Mucosa of gallbladder (tissue), 1 donor: ENCODE measurements around the gene TECPR1. TPM values are rescaled to one million over a fixed set of nuclear protein-coding genes. Genes with fewer than 3 reads are reported as not detected.
A peak's percentile ranks its signal among the peaks of the same experiment; 100 is the strongest.

Experiments
- DNase-seq: peaks from one replicate; pipeline ENCODE4 v3.0.0-alpha.2; 2020; ENCODE audit warnings: low spot score
- total RNA-seq: library from RNA; stranded (reverse); gene quantifications from one replicate; pipeline ENCODE4 v1.2.1, GENCODE V29; 2021
- donor health status: DM: no; HTN: no; CAD: no.

TECPR1 gene
- total RNA-seq, 1 donor from 2014 or later = 42.3 TPM

DNA sequence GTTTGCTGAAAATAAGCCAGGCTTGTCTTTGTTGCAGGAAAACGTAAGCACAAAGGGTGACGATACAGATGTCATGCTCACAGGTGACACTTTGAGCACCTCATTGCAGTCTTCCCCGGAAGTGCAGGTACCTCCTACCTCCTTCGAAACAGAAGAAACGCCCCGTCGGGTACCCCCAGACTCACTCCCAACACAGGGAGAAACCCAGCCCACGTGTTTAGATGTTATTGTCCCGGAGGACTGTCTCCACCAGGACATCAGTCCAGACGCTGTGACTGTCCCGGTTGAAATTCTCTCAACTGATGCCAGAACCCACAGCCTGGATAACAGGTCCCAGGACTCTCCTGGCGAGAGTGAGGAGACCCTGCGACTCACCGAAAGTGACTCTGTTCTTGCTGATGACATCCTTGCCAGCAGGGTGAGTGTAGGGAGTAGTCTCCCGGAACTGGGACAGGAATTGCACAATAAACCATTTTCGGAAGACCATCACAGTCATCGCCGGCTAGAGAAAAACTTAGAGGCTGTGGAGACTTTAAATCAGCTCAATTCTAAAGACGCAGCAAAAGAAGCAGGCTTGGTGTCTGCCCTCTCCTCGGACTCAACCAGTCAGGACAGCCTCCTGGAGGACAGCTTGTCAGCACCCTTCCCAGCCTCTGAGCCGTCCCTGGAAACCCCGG is 59.1 kb downstream of the TECPR1 start:
- no peak for DNase-seq

DNA sequence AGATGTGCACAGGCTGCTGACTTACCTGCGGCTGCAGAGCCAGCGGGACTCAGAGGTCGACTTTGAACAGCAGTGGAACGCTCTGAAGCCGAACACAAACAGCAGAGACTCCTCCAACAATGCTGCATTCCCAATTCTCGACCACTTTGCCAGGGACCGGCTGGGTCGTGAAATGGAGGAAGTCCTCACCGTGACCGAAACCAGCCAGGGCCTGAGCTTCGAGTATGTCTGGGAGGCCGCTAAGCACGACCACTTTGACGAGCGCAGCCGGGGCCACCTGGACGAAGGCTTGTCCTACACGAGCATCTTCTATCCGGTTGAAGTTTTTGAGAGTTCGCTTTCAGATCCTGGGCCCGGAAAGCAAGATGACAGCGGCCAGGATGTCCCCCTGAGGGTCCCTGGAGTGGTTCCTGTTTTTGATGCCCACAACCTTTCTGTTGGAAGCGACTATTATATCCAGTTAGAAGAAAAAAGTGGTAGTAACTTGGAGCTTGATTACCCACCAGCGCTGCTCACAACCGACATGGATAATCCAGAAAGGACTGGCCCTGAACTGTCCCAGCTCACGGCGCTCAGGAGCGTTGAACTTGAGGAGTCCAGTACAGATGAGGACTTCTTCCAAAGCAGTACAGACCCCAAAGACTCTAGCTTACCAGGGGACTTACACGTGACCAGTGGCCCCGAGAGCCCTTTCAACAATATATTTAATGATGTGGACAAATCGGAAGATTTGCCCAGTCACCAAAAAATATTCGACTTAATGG is 60.2 kb downstream of the TECPR1 start:
- DNase-seq = no peak

- DNase-seq = no peak
Measured at GRCh38 chr7:98189559-98189958, 62.5 kb downstream of the TECPR1 start.

DNA sequence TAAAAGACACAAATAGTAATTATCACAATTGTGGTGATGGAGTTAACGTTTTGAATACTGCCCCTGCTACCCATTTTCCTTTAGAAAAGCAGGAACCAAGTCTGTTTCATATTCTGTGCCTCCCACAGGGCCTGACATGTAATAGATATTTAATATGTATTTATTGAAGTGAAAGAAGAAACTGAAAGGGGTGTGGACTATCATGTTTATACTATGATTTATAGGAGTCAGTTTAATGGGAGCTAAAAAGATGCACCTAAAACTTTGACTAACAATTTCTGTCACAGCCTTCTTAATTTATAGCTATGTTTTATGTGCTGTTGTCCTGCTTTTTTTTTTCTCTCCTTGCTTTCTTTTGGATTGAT is 64.9 kb downstream of the TECPR1 start:
- DNase-seq = no peak

DNA sequence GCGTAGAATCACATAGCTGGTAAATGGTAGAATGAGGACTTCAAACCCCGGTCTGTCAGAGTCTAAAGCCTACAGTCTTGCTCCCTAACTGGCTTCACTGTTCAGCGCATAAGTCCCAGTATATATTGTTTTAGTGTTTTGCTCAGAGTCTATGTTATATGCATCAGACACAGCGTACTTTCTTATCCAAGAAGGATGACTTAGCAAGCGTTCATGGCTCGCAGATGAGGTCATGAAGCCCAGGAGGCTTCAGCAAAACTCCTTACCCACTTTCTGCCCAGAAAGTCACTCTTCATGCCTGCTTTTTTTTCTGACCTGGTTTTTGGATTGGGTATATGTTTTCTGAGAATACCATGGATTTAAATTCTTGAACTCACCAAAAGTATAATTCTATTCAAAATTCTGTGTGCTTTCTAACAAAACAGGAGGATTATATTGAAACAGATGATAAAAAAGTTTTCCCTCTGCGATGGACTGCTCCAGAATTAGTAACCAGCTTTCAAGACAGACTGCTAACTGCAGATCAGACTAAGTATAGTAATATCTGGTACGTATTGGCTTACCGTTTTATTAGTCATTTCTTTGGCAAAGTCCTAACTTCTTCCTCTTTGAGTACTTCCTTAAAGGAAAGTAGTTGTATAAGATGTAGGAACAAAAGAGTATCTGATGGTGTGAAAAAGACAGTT is 65.4 kb downstream of the TECPR1 start:
- DNase-seq = no peak

GRCh38 chr7:98185101-98185500 is 66.9 kb downstream of the TECPR1 start:
- DNase-seq = no peak

DNA sequence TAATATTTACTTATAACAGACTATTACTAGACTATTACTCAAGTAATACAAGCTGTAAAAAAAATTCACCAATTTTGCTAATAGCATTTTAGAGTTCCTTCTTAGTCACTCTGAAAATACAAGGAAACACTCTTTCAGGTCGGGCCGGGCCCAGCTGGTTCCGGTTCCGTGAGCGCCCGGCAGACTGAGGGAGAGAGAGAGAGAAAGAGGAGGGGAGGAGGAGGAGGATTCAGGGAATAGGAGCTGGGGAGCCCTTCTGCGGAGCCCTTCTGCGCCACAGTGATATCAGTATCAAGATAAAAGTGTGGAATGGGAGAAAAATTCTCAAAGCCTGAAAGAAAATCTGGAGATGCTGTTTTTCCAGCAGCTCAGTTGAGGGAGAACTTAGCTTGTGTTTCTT is 71.3 kb downstream of the TECPR1 start:
- no peak for DNase-seq

DNA sequence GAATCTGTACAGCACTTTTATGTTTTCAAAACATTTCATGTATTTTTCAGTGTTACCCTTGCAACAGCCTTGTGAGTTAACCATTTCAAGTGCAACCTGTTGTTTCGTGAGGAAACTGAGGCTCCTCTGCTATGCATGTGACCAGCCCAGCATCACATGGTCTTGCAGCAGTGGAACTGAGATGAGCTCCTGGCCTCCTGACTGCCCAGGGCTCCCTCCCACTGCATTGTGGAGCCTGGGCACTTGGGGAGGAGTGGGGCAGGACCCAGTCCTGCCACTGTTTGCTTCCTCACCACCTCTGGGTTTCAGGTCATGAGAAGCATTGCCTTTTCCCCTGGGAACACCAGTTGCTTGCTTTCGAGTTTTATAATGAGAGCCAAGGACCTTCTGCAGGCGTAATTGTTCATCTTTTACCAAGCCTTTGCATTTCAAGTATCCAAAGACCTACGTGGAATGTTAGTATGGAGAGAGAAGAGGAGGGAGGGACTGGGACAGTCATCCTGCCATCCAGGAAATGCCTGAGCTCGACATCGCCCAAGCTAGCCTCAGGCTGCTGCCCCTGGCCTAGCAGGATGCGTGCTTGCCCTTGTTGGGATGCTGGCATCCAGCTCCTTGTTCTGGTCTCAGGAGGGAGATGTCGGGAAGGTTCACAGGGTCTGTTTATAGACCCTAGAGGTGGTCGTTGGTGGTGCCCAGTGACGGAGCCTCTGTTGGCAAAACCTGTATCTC is 73.1 kb downstream of the TECPR1 start:
- no peak for DNase-seq

DNA sequence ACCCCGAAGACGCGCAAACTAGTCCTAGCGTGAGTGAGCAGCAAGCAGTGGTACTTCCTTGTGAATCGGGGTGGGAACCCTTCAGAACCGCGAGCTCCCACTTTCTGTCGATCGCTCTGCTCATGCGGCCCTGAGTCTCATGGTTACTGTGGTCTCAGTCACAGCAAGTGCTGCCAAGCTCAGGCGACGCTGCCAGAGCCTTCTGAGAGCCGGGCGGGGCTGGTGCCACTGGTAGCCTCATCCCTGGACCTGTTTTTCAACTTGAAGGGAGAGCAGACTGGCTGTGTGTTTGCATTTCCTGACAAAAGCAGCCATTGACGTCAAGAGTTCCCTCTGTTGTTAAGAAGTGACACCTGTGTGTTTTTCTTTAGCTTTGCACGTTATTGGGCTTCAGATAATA is 73.7 kb downstream of the TECPR1 start:
- peak; percentile 19 for DNase-seq

DNA sequence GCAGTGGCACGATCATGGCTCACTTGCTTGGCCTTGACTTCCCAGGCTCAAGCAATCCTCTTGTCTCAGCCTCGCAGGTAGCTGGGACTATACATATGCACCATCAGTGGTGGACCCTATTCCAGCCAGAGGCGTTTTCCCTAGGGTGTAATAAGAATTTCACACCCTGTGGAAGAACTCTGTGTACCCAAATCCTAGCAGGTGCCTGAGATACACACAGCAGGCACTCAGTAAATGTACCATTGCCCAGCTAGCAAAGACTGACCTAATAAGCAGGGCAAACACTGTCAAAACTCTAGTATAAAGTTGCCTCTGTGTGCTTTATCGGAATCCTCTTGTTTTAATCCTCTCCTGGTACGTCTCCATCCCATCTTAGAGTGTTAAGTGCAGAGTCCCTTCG is 74.5 kb downstream of the TECPR1 start:
- DNase-seq = no peak

GRCh38 chr7:98175260-98175940 is 76.6 kb downstream of the TECPR1 start:
- DNase-seq = no peak

DNA sequence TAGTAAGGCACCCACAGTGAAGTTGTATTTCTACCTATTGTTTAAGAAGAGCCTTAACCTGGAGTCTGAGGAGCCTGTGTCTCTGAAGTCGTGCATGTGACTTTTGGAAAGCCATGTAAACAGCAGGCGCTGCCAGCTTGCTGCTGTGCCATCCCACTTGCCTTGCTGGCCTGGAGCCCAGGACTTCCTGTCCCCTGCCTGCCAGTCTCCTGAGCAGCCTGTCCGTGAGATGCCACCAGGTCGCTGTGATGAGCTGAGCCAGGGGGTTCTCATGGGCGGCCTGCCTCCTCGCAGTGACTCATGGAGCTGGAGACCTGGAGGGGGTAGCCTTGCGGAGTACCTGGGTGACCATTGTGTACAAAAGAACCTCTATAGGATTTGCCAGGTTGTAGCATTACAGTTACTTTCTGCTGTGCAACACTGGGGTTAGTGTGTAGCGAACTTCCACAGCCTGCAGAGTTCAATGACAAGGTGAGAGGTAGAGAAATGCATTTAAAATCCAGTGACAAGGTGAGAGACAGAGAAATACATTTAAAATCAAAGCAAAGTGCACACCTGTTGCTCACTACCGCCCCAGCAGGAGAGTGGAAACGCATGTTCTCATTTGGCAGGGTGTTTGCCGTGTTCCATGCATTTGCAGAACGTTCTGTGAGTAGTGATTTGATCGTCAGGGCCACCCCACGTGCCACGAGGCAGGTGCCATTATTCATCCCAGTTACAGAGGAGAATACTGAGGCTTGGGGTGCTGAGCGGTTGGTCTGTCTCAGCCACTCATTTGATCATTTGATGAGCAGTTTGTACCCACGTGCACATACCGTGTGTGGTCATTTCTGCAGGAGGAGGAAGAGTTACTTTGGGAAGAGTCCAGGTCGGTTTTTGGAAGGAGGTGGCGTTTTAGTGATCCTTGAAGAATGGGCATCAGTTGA is 77.4 kb downstream of the TECPR1 start:
- peak; percentile 54 for DNase-seq

DNA sequence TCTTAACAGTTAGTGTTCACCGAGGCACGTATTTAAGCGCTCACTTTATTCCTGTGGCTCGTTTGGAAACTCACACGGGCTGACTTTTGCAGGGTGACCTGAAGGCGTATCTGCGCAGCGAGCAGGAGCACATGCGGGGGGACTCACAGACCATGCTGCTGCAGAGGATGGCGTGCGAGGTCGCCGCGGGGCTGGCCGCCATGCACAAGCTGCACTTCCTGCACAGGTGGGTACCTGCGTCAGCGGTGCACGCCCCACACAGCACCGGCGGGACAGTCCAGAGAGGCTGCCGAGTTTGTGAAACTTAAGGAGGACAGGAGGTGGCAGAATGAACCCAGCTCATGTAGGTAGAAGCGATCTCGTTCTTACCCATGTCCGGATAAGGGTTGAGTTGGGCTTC is 80.6 kb downstream of the TECPR1 start:
- no peak for DNase-seq

- DNase-seq = no peak
Measured at GRCh38 chr7:98170966-98171365, 81.1 kb downstream of the TECPR1 start.

DNA sequence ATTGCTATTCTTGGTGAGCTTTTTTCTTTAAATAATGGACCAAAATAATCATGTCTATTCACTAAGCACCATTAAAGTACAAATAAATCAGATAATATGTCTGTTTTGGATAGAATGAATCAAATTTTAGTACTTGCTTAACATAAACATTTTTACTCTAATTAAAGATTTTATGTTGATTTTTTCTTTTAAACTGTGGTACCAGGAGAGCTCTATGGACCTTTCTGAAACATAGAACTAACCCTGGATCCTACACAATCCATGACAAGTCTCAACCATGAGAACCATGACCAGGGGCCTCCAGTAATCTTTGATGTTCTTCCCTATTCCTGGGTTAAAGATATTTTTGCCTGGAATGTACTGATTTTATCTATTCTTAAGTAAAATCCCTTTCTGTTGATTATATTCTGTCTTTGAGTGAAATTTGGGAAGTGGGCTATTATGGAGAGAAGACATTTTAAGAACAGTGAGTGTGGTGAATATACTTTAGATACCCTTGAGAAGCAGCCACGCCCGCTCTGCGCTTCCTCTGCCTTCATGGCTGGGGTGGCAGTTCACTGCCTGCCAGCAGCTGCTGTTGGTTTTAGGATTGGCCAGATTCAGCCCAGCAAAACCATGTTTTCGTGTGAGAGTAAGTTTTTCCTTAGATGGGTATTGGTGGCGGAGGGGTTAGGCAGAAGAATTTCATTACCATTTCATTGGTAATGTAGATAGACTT is 83.0 kb downstream of the TECPR1 start:
- DNase-seq = no peak

- DNase-seq = peak; percentile 59
Measured at GRCh38 chr7:98168181-98168903, 83.7 kb downstream of the TECPR1 start.

- DNase-seq = no peak
Measured at GRCh38 chr7:98167653-98168052, 84.4 kb downstream of the TECPR1 start.

- no peak for DNase-seq
Measured at GRCh38 chr7:98166668-98166970, 85.4 kb downstream of the TECPR1 start.
